Occipital lobe (tissue), 2 donors: ENCODE measurements around the gene IFNA13. TPM values are rescaled to one million over a fixed set of nuclear protein-coding genes. Genes with fewer than 3 reads are reported as not detected.

Source experiments
- DNase-seq: peaks from one replicate; lab custom pipeline; 2025; lab: John Stamatoyannopoulos, UW
- total RNA-seq: library from RNA; depleted of rRNA; stranded (reverse); fragments of >200 nt; gene quantifications from one replicate; pipeline ENCODE4 v1.2.3, GENCODE V29; 2014

IFNA13 gene
- total RNA-seq, 1 donor from 2014 or later: not detected

GRCh38 chr9:21357479-21358460, 10.1 kb downstream of the IFNA13 start:
- no peak for DNase-seq

- no peak for DNase-seq
Observed at GRCh38 chr9:21350787-21351186, 17.1 kb downstream of the IFNA13 start, which contains the start of gene IFNA6. IFNA6 (minus strand) TSS chr9:21350887; CDS start chr9:21350887, 0 bp downstream.

DNA sequence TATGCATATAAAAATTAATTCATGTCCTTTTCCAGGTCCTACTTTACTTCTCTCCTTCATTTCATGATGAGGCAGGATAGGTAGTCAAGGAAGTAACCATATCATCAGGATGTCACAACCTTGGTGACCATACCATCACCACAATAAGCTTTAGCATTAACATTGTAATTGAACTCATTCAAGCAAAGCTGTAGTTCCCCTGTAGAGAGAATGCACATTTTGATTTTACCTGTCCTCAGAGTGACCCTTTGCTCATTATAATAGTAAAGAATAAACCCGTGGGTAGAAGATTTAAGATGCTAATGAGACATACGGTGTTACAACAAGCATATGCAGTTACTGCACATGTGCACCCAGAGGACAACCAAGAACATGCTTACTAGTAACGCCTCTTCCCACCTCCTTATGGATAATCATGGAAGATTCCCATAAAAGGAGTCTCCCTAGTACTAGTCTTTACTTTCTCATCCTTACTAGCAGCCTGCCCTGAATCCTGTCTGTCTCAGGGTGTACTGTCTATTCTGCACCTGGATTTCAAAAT, 19.4 kb downstream of the IFNA13 start:
- no peak for DNase-seq

DNA sequence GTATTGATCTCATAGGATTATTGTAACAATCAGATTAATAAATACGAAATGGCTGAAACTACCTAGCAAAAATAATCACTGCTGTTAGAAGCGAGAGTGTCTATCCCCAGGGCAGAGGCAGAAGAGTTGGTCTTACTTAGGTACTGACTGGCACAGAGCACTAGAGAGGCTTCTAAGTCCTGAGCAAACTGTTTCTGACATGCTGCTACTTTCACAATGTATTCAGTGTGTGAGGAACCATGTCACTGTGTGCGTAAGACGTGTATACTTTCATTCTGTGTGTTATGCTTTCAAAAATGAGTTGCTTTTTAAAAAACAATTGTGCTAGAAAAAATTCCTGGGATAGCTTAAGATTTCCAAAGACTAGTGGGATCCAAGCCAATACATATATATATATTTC, 27.1 kb downstream of the IFNA13 start:
- no peak for DNase-seq

DNA sequence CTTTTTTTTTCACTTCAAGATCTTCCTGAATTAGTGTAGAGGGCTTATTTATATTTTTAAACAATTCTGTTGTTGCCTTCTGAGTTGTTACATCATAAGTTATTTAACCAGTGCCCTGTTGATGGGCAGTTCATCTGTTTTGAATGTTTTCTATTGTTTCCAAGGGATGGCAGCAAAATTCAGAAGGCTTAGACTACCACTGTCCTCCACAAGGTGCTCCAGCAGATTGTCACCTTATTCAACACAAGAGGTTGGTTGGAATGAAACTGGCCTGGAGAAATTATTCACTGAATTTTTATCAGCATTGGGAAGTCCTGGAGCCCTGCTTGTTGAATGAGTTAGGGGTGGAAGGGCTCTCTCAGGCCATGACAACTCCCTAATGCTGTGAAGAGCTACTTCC, 31.4 kb downstream of the IFNA13 start:
- no peak for DNase-seq

GRCh38 chr9:21334701-21335632, 32.9 kb downstream of the IFNA13 start, which contains the start of gene KLHL9:
KLHL9 (minus strand) TSS chr9:21335404; CDS start chr9:21334859, 545 bp downstream.
- peak; percentile 92 for DNase-seq

DNA sequence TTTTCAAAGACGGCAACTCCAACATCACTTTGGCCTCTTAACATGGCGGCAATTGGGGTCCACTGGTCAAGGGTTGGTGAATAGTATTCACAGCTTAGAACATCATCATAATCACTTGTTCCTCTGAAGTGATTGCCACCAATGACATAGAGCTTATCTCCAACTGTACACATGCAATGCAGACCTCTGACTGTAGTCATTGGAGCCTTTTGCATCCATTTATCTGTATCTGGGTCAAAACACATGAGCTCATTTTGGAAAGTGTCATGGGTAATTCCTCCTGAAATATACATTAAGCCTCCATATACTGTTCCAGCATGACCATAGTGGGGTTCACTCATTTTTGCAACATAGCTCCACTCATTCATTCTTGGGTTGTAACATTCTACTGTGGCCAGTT, 34.6 kb downstream of the IFNA13 start:
- no peak for DNase-seq

DNA sequence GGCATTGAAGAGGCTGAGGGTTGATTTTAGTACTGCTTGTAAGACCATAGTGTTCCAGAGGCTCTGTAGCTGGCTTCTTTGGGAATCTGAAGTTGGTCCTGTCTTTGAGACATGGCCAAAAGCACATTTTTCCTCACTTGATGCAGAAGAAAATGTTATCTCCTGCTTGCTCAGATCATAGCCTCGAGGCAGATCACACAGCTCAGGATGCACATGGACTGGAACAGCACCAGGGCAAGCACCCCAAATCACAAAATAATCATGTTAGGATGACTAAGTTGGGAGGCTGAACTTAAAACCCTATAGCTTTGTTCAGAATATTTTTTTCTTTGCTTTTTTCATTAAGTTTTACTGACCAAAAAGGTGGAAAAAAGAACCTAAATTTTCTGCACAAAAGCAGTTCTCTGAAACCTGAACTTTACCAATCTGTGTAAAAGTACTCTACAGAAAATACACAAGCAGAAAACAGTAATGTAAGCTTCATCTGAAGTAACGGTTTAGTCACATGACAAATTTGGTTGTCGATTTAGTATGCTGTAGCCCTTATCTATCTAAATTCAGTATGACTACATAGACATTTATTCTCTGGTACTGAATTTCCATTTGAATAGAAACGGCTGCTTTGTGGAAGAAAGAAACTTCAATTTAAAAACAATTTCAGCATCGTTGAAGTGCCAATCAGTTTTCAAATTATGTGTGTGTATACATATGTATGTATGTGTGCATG, 36.0 kb downstream of the IFNA13 start:
- no peak for DNase-seq

- DNase-seq: no peak
Observed at GRCh38 chr9:21326526-21327139, 41.2 kb downstream of the IFNA13 start.

DNA sequence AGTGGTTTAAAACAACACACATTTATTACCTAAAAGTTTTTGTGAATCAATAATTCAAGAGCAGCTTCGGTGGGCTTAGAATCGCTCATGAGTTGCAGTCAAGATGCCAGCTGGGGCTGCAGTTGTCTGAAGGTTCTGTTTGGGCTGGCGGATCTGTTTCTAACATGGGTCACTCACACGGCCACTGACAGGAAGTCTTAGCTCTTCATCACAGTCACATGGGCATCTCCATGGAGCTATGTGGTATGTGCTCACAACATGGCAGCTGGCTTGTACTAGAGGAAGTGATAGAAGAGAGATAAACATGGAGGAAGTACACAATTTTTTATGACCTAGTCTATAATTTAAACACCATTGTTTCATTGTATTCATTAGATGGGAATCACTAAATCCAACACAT, 43.8 kb downstream of the IFNA13 start:
- no peak for DNase-seq

DNA sequence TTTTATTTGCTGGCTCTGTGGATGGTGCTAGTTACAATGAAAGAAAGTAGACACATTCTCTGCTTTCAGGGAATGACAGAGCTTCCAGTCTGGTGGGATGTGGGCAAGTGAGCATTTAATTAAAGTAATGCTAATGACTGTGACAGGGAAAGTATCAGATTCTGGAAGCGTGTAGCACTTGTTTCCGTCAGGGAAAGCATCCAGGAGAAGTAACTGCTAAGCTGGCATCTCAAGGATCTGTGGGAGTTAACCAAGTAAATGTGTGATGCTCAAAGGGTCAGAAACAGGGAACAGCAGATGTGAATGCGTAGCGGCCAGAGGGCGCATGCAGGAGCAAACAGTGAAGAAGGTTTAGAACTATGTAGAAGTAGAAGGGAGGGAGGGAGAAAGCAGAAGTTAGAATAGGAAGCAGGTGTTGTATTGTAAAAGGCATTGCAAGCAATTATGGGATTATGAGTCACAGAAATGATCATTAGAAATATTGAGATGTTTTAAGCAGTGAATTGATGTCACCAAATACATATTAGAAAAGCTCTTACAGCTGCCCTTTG, 44.9 kb downstream of the IFNA13 start:
- no peak for DNase-seq

- no peak for DNase-seq
Observed at GRCh38 chr9:21320465-21320864, 47.4 kb downstream of the IFNA13 start.

DNA sequence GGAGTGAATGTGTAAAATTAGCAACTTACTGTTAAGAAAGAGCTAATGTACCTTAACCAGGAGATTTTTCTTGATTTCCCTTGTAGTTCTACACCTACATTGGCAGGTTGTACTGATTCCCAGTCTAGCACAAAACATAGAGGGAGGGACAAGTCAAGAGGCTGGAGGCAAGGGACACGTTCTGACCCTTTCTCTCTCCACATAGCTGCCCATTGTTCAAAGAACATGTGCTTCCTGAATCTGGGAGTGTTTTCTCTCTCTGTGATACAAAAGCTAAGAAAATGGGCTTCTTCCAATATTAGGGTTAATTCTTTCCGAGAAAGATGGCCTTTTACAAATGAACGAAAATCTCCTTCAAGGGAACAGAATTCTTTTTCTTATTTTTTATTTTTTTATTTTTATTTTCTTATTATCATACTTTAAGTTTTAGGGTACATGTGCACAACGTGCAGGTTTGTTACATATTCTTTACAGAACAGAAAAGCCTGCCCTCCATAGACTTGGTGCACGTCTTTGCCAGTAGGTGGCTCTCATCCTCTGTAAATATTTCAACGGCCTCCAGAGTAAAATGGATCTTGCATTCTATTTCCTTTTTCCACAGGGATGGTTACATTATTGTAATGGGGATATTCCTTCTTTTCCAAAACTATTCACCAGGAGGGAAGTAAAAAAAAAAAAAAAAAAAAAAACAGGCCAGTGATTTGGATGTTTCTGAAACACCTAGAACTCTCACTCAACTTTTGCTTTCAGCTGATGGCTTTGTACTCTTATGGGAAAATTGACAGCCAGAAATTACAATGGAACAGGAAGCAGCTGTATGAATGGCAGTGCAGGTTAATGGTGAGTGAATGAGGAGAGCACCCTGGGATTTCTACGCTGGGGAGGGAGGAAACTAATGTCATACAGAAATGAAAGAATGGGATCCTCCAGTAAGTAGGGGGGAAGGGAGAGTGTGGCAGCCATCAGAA, 49.6 kb downstream of the IFNA13 start:
- peak; percentile 19 for DNase-seq

Other genes starting within 250 kb of the IFNA13 start
- gene IFNW1, start 226.2 kb downstream of the IFNA13 start, total RNA-seq: not detected
- gene IFNA21, start 201.4 kb downstream of the IFNA13 start, total RNA-seq: not detected
- not detected for gene IFNA4, start 180.5 kb downstream of the IFNA13 start, total RNA-seq
- gene IFNA7, start 165.9 kb downstream of the IFNA13 start, total RNA-seq: not detected
- not detected for gene IFNA10, start 160.9 kb downstream of the IFNA13 start, total RNA-seq
- not detected for gene IFNA16, start 150.7 kb downstream of the IFNA13 start, total RNA-seq
- gene IFNA17, start 139.8 kb downstream of the IFNA13 start, total RNA-seq: not detected
- gene IFNA14, start 128.1 kb downstream of the IFNA13 start, total RNA-seq: not detected
- not detected for gene IFNA5, start 62.7 kb downstream of the IFNA13 start, total RNA-seq
- 81.4 TPM for gene KLHL9, start 32.7 kb downstream of the IFNA13 start, total RNA-seq
- gene IFNA6, start 17.2 kb downstream of the IFNA13 start, total RNA-seq: not detected
- gene IFNA2, start 17.3 kb upstream of the IFNA13 start, total RNA-seq: not detected
- not detected for gene IFNA8, start 41.1 kb upstream of the IFNA13 start, total RNA-seq
- gene IFNA1, start 72.4 kb upstream of the IFNA13 start, total RNA-seq: not detected
- gene IFNE, start 114.3 kb upstream of the IFNA13 start, total RNA-seq: not detected